ENCODE data around the gene WDR73.

WDR73 gene

GRCh38 chr15:84608707-84609284 lies 45.3 kb downstream of the WDR73 start:
- Mint-ChIP-seq H3K36me3 (ENCODE audit: low read depth) (peaks cover 92% of the 10 kb centered on the region), H3K4me3 (no peak overlapping the region), H3K9me3 (peaks cover 21% of the 10 kb centered on the region), H3K27ac (no peak overlapping the region), H3K4me1 (peaks cover 35% of the 10 kb centered on the region), H3K27me3 (ENCODE audit: low read depth, poor library complexity) (no peaks in the 10 kb centered on the region)
- TF ChIP-seq CTCF (IDR thresholded peaks at IDR 0.05), result no peak
- DNase-seq, result no peak

- Mint-ChIP-seq H3K4me3 (no peak overlapping the region), H3K36me3 (ENCODE audit: low read depth) (peaks cover 81% of the 10 kb centered on the region), H3K27ac (no peak overlapping the region), H3K27me3 (ENCODE audit: low read depth, poor library complexity) (no peaks in the 10 kb centered on the region), H3K9me3 (peaks cover 10% of the 10 kb centered on the region), H3K4me1 (peaks cover 51% of the 10 kb centered on the region)
- no peak for DNase-seq
- TF ChIP-seq CTCF (IDR thresholded peaks at IDR 0.05), result no peak
These were observed 47.4 kb downstream of the WDR73 start for GRCh38 chr15:84606653-84607120.

- no peak for TF ChIP-seq CTCF (IDR thresholded peaks at IDR 0.05)
- H3K9me3 Mint-ChIP-seq, result peaks cover 9% of the 10 kb centered on the region
- no peak overlapping the region for H3K4me3 Mint-ChIP-seq
- DNase-seq, result no peak
- peaks cover 52% of the 10 kb centered on the region for H3K4me1 Mint-ChIP-seq
- H3K27me3 Mint-ChIP-seq (ENCODE audit: low read depth, poor library complexity), result no peaks in the 10 kb centered on the region
- H3K27ac Mint-ChIP-seq, result no peak overlapping the region
- H3K36me3 Mint-ChIP-seq (ENCODE audit: low read depth), result peaks cover 73% of the 10 kb centered on the region
These were observed 48.6 kb downstream of the WDR73 start for GRCh38 chr15:84605554-84605882.

- H3K9me3 Mint-ChIP-seq, result peaks cover 6% of the 10 kb centered on the region
- TF ChIP-seq CTCF (IDR thresholded peaks at IDR 0.05), result no peak
- H3K36me3 Mint-ChIP-seq (ENCODE audit: low read depth), result peaks cover 68% of the 10 kb centered on the region
- peak overlapping the region; percentile 41 for H3K27ac Mint-ChIP-seq
- peaks cover 52% of the 10 kb centered on the region for H3K4me1 Mint-ChIP-seq
- DNase-seq, result no peak
- H3K27me3 Mint-ChIP-seq (ENCODE audit: low read depth, poor library complexity), result no peaks in the 10 kb centered on the region
- peak overlapping the region; percentile 51 for H3K4me3 Mint-ChIP-seq
These were observed 49.1 kb downstream of the WDR73 start for GRCh38 chr15:84604826-84605553.

GRCh38 chr15:84603630-84604379 lies 50.3 kb downstream of the WDR73 start:
- Mint-ChIP-seq H3K27me3 (ENCODE audit: low read depth, poor library complexity) (peaks cover 2% of the 10 kb centered on the region), H3K4me1 (peaks cover 52% of the 10 kb centered on the region), H3K27ac (peak overlapping the region; percentile 82), H3K4me3 (peak overlapping the region; percentile 96), H3K36me3 (ENCODE audit: low read depth) (peaks cover 56% of the 10 kb centered on the region), H3K9me3 (no peaks in the 10 kb centered on the region)
- DNase-seq, result no peak
- no peak for TF ChIP-seq CTCF (IDR thresholded peaks at IDR 0.05)
